SJCRH30 (cell line): Measurements from ENCODE around the gene TMEM240. TPM values are rescaled to one million over a fixed set of nuclear protein-coding genes. Genes with fewer than 3 reads are reported as not detected.
"Not testable (repeated sequence)": the region's sequence is repeated elsewhere in the genome, so short reads cannot be mapped to it uniquely, and the experiment has no call there.

Source experiments
- DNase-seq, 2 experiments: peaks; one replicate each; pipeline ENCODE4 v3.0.0-alpha.2; 2015 to 2020
- H3K27ac ChIP-seq: fragments of 250-450 bp; sonication (Bioruptor Pico); 2 replicates; pipeline ENCODE4 v1.5.1; 2020; ENCODE audit warnings: mild to moderate bottlenecking, moderate library complexity
- H3K27me3 ChIP-seq: fragments of 250-450 bp; sonication (Bioruptor Pico); 2 replicates; pipeline ENCODE4 v1.5.1; 2020; ENCODE audit warnings: mild to moderate bottlenecking, moderate library complexity
- H3K36me3 ChIP-seq: fragments of 250-450 bp; sonication (Bioruptor Pico); 2 replicates; pipeline ENCODE4 v1.5.1; 2020; ENCODE audit warnings: mild to moderate bottlenecking, moderate library complexity
- H3K4me1 ChIP-seq: fragments of 250-450 bp; sonication (Bioruptor Pico); 2 replicates; pipeline ENCODE4 v1.5.1; 2020; ENCODE audit warnings: mild to moderate bottlenecking, moderate library complexity
- H3K4me3 ChIP-seq: fragments of 250-450 bp; sonication (Bioruptor Pico); 2 replicates; pipeline ENCODE4 v1.5.1; 2020; ENCODE audit warnings: mild to moderate bottlenecking, moderate library complexity
- H3K9me3 ChIP-seq: fragments of 250-450 bp; sonication (Bioruptor Pico); replicated peaks from 2 replicates; pipeline ENCODE4 v1.5.1; 2020; ENCODE audit warnings: mild to moderate bottlenecking, moderate library complexity
- total RNA-seq: library from RNA; depleted of rRNA; stranded (reverse); fragments of >200 nt; shearing (Covaris generic); gene quantifications from 2 replicates; pipeline ENCODE4 v1.2.3, GENCODE V29; 2014

The TMEM240 gene
- total RNA-seq, 1 experiment from 2014 or later = 1.5 TPM

DNA sequence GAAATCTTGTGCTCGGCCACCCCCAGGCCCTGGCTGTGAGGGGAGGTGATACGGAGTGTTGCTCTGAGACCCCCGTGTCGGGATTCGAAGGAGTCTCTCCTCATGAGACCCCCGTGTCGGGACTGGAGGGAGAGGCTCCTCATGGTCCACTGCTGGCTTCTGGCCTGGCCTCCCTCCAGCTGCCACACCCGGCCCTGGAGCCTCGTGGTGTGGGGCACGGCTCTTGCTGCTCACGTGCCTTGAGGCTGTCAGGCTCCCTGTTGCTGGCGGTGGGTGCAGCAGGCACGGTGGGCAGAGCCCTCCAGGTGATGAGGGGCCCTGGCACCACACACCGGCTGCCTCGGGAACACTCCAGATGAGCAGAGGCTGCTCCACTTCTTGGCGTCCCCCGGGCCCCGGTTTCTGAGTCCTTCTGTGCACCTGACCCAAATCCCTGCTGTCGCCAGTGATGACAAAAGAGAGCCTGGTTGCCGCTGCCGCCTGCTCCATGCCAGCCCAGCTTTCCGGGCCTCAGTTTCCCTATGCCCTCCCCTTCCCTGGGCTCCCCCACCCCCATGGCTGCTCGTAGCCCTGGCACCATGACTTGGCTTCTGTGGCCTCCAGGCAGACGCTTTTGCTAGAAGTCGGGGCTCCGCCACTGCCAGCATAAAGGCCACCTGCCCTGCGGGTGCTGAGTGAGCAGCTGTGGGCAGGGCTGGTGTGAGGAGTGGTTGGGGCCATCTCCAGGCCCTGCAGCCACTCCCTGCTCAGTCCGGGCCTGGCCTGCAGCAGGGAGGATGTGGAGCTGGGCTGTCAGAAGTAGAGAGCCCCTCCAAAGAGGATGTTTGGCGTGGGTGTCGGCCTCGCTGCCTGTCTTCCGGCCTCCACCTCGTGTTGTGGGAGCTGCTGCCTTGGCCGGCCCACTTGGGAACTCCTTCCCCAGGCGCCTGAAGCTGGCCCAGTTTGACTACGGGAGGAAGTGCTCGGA lies 11.8 kb downstream of the TMEM240 start:
- H3K9me3 ChIP-seq = peaks cover 12% of the 10 kb centered on the region
- DNase-seq = no peak
- peaks cover 63% of the 10 kb centered on the region for H3K36me3 ChIP-seq
- no peaks in the 10 kb centered on the region for H3K27me3 ChIP-seq
- H3K4me1 ChIP-seq = no peaks in the 10 kb centered on the region
- H3K4me3 ChIP-seq = no peak overlapping the region
- no peak overlapping the region for H3K27ac ChIP-seq

DNA sequence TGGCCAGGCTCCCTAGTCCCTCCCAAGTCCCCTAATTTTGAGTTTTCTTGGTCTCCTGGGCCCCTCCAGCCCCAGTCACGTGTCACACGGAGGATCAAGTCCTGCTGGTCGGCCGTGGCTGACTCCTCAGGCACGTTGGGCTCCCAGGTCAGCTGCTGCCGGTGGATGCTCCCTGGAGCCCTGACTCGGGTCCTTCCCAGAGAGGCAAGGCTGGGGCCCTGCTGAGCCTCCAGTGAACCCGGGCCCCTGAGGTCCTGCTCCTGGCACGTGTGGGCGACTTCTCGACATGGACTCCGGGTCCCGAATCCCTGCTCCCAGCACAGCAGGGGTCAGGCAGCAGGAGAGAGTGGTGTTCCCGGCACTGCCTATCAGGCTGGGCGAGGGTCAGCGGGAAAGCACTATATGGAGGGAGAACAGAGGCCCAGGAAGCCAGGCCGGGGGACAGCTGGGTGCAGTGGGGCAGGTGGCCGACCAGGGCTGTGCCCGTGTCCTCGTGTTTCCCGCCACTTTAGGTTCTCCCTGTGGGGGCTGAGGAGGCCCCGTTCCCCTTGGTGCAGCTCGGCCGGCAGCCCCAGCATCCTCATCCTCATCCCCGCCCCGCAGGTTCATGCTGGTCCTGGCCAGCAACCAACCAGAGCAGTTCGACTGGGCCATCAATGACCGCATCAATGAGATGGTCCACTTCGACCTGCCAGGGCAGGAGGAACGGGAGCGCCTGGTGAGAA lies 13.2 kb downstream of the TMEM240 start:
- Histone ChIP-seq H3K9me3 (peaks cover 10% of the 10 kb centered on the region), H3K4me1 (no peaks in the 10 kb centered on the region), H3K36me3 (peaks cover 69% of the 10 kb centered on the region), H3K27me3 (no peaks in the 10 kb centered on the region), H3K4me3 (no peak overlapping the region), H3K27ac (no peak overlapping the region)
- DNase-seq = no peak

DNA sequence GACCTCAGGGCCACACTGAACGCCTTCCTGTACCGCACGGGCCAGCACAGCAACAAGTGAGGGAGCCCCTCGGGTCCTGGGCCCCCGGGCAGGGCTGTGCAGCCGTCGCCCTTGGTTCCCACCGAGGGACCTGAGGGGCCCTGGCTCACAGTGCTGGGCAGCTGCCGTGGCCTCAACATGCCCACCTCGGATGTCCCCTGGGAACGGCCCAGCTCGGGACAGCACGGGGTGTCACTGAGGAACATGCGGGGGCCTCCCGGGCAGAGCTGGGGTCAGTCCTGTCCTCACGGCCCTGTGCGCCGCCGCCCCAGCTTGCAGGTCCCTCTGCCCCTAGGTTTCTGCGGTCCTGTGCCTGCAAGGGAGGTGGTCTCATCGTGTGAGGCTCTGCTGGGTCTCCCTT lies 13.9 kb downstream of the TMEM240 start:
- not testable (repeated sequence) for H3K27me3 ChIP-seq, H3K4me1 ChIP-seq, H3K4me3 ChIP-seq, H3K27ac ChIP-seq, H3K9me3 ChIP-seq, DNase-seq
- peaks cover 71% of the 10 kb centered on the region for H3K36me3 ChIP-seq

DNA sequence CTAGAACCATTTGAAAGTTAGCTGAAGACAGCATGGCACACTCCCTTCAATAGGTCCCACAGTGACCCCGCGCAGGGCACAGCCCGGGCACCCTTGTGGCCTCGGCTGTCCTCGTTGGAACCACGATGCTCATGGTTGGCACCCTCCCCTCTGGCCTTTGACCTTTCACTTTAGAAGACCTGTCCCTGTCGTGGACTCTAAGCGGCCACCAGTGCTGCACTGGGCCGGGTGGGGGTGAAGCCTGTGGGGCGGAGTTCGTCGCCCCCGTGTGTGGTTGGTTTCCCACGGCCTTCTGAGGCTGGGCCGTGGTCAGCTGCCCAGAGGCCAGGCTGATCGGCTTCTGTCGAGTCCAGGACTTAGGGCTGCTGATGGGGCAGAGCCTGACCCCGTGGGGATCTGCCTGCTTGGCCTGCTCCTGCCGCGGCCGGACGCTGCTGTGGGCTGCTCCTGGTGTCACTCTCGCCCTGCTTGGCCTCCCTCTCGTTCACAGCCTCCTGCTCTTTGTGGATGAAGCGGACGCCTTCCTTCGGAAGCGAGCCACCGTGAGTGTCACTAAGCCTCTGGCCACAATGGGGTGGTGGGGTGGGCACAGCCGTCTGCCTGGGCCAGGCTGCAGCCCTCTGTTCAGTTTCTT lies 15.6 kb downstream of the TMEM240 start:
- not testable (repeated sequence) for H3K27me3 ChIP-seq, H3K27ac ChIP-seq, H3K4me1 ChIP-seq, H3K4me3 ChIP-seq, H3K9me3 ChIP-seq, DNase-seq
- H3K36me3 ChIP-seq = peaks cover 70% of the 10 kb centered on the region

DNA sequence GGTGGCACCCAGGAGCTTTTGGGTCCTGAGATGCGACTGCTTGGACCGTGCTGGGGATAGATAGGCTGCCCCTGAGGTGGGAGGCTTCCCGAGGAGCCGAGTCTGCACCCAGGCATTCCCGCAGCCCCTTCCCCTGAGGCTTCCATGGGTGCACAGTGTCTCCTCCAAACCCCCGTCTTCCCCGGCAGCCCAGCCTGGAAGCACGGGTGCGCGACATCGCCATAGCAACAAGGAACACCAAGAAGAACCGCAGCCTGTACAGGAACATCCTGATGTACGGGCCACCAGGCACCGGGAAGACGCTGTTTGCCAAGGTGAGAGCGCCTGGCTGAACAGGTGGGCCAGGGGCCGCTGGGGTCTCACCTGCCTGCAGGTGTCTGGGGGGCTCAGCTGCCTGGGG lies 16.8 kb downstream of the TMEM240 start:
- not testable (repeated sequence) for H3K9me3 ChIP-seq, H3K4me1 ChIP-seq, DNase-seq, H3K27me3 ChIP-seq, H3K4me3 ChIP-seq, H3K27ac ChIP-seq
- H3K36me3 ChIP-seq = peaks cover 63% of the 10 kb centered on the region

GRCh38 chr1:1523226-1523625 lies 17.2 kb downstream of the TMEM240 start:
- H3K4me3 ChIP-seq, H3K27me3 ChIP-seq, H3K9me3 ChIP-seq, DNase-seq, H3K4me1 ChIP-seq, H3K27ac ChIP-seq: not testable (repeated sequence)
- H3K36me3 ChIP-seq = peaks cover 61% of the 10 kb centered on the region

GRCh38 chr1:1522536-1522935 lies 17.9 kb downstream of the TMEM240 start:
- H3K36me3 ChIP-seq = peaks cover 59% of the 10 kb centered on the region
- H3K4me3 ChIP-seq, H3K9me3 ChIP-seq, DNase-seq, H3K27me3 ChIP-seq, H3K27ac ChIP-seq, H3K4me1 ChIP-seq: not testable (repeated sequence)

GRCh38 chr1:1521331-1521730 lies 19.1 kb downstream of the TMEM240 start:
- H3K36me3 ChIP-seq = peaks cover 60% of the 10 kb centered on the region
- no peaks in the 10 kb centered on the region for H3K9me3 ChIP-seq
- H3K27ac ChIP-seq = no peak overlapping the region
- H3K4me3 ChIP-seq = no peak overlapping the region
- no peaks in the 10 kb centered on the region for H3K4me1 ChIP-seq
- no peaks in the 10 kb centered on the region for H3K27me3 ChIP-seq
- DNase-seq = no peak

DNA sequence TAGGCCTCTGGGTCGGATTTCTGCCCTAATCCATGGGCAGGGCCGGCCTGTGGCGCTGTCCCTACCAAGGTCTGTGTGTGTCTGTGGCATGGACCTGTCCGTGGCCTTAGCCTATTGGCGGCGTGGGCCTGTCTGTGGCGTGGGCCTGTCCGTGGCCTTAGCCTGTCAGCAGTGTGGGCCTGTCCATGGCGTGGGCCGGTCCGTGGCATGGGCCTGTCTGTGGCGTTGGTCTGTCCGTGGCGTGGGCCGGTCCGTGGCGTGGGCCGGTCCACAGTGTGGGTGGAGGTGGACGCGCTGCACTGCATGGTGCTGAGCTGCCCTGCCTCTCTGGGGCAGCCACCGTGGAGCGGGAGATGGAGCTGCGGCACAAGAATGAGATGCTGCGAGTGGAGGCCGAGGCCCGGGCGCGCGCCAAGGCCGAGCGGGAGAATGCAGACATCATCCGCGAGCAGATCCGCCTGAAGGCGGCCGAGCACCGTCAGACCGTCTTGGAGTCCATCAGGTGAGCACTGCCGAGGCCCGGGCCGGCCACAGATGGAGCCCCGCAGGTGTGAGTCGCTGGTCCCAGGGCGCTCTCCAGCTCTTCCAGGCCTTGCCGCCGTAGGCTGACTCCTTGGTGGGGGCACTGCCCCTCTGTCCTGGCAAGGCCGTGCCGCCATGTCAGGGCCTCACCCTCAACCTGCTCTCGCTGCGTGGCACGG lies 20.5 kb downstream of the TMEM240 start:
- H3K27ac ChIP-seq, DNase-seq: not testable (repeated sequence)

DNA sequence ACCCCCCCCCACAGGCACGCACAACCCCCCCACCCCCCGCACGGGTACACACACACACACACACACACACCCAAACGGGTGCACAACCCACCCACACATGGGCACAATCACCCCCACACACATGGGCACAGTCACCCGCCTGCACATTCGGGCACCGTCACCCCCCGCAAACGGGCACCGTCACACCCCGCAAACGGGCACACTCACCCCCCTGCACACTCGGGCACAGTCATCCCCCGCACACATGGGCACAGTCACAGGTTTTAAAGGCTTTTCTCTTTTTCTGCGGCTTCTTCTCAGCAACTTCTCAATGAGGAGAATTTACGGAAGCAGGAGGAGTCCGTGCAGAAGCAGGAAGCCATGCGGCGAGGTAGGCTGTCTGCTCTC lies 21.8 kb downstream of the TMEM240 start:
- not testable (repeated sequence) for H3K27ac ChIP-seq, H3K4me1 ChIP-seq, H3K9me3 ChIP-seq, DNase-seq, H3K4me3 ChIP-seq, H3K27me3 ChIP-seq
- H3K36me3 ChIP-seq = peaks cover 66% of the 10 kb centered on the region

More for the DNA sequence above, 20.5 kb downstream of the TMEM240 start:
- not testable (repeated sequence) for H3K4me1 ChIP-seq, H3K4me3 ChIP-seq, H3K27me3 ChIP-seq, H3K9me3 ChIP-seq
- H3K36me3 ChIP-seq = peaks cover 64% of the 10 kb centered on the region

DNA sequence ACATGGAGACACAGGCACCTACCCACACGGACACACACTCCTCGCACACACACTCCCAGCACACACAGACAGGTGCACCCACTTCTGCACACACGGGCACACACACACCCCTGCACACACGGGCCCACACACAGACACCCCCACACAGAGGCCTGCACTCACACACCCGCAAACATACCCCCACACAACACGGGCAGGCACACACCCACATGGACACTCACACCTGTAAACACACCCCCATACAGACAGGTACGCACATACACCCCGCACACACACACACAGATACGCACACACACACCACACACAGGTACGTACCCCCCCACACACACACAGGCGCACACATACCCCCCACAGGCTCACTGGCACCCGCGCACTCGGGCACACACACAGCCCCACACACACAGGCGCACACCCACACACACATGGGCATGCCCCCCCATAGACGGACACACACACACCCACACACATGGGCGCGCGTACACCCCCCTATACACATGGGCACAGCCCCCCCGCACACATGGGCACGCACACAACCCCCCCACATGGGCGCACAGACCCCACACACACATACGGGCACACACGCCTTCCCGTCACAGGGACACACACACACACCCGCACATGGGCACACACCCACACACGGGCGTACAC lies 22.3 kb downstream of the TMEM240 start:
- H3K27ac ChIP-seq = no peak overlapping the region
- no peak for DNase-seq
- H3K4me1 ChIP-seq = no peaks in the 10 kb centered on the region
- H3K4me3 ChIP-seq = no peak overlapping the region
- H3K36me3 ChIP-seq = peaks cover 63% of the 10 kb centered on the region
- H3K9me3 ChIP-seq = no peaks in the 10 kb centered on the region
- H3K27me3 ChIP-seq = no peaks in the 10 kb centered on the region

DNA sequence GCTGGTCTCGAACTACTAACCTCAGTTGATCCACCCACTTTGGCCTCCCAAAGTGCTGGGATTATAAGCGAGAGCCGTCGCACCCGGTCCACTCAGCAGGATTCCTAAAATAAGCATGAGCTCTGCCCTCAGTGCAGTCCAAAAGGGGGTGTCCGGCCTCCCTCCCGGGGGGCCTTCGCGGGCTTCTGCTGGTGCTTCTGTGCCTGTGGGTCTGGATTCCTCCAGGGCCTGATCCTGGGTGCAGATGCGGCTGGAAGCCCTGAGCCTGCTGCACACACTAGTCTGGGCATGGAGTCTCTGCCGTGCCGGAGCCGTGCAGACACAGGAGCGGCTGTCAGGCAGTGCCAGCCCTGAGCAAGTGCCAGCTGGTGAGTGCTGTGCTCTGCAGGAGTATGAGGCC lies 23.5 kb downstream of the TMEM240 start:
- DNase-seq, H3K27ac ChIP-seq, H3K4me3 ChIP-seq, H3K27me3 ChIP-seq, H3K9me3 ChIP-seq, H3K4me1 ChIP-seq: not testable (repeated sequence)
- H3K36me3 ChIP-seq = peaks cover 52% of the 10 kb centered on the region

DNA sequence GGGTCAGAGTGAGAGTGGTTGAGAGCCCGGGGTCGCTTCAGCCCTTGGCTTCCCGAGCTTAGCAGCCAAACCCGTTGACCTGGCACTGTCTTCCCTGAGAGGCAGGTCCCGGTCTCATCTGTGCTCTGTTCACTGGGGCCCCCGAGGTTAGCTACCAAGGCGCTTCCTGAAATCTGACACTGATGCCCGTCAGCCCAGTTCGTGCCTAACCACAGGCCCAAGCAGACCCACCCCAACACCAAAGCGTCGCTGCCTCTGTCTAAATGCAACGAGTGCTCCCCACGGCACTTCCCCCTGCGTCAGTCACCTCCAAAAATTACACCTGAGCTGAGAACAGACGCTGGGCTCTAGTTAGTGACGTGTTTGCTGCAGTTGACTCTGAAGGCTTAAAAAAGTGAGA lies 26.0 kb downstream of the TMEM240 start:
- H3K36me3 ChIP-seq = peaks cover 32% of the 10 kb centered on the region
- not testable (repeated sequence) for H3K4me1 ChIP-seq, DNase-seq, H3K9me3 ChIP-seq, H3K27me3 ChIP-seq, H3K27ac ChIP-seq, H3K4me3 ChIP-seq

GRCh38 chr1:1513675-1514074 lies 26.7 kb downstream of the TMEM240 start:
- H3K4me3 ChIP-seq = not testable (repeated sequence)

More at GRCh38 chr1:1513675-1514074, 26.7 kb downstream of the TMEM240 start:
- not testable (repeated sequence) for DNase-seq, H3K27ac ChIP-seq, H3K27me3 ChIP-seq, H3K4me1 ChIP-seq, H3K9me3 ChIP-seq
- H3K36me3 ChIP-seq = peaks cover 30% of the 10 kb centered on the region
